HUES64 (cell line): ENCODE data around the gene ARHGAP8.

Source experiments
- H3K27ac ChIP-seq: 2 replicates; pipeline ENCODE4 v1.7.0; 2013; ENCODE audit warnings: low read depth, low read length, inconsistent platforms
- H3K27me3 ChIP-seq: 2 replicates; pipeline ENCODE4 v1.6.1; 2013; ENCODE audit warnings: mild to moderate bottlenecking, low read length; ENCODE audit not compliant: insufficient read depth
- H3K36me3 ChIP-seq: 2 replicates; pipeline ENCODE4 v1.6.1; 2013; ENCODE audit warnings: mild to moderate bottlenecking, low read length; ENCODE audit not compliant: insufficient read depth
- H3K4me1 ChIP-seq: 2 replicates; pipeline ENCODE4 v1.6.1; 2013; ENCODE audit warnings: mild to moderate bottlenecking, low read length, moderate library complexity; ENCODE audit not compliant: insufficient read depth
- H3K4me3 ChIP-seq: 2 replicates; pipeline ENCODE4 v1.5.1; 2013; ENCODE audit warnings: mild to moderate bottlenecking, low read length, moderate library complexity
- H3K9ac ChIP-seq: 2 replicates; pipeline ENCODE4 v1.6.1; 2013; ENCODE audit warnings: mild to moderate bottlenecking, low read depth, low read length
- H3K9me3 ChIP-seq: 2 replicates; pipeline ENCODE4 v1.6.1; 2013; ENCODE audit warnings: low read depth, low read length; ENCODE audit not compliant: insufficient read depth
- WGBS: fragments of 150-250, 120-280 bp; methylation state at CpG from one replicate; pipeline ENCODE4 v1.1.7; 2013; ENCODE audit warnings: missing lambda C conversion rate; 5-methylcytosine and 5-hydroxymethylcytosine counted together

ARHGAP8 gene

DNA sequence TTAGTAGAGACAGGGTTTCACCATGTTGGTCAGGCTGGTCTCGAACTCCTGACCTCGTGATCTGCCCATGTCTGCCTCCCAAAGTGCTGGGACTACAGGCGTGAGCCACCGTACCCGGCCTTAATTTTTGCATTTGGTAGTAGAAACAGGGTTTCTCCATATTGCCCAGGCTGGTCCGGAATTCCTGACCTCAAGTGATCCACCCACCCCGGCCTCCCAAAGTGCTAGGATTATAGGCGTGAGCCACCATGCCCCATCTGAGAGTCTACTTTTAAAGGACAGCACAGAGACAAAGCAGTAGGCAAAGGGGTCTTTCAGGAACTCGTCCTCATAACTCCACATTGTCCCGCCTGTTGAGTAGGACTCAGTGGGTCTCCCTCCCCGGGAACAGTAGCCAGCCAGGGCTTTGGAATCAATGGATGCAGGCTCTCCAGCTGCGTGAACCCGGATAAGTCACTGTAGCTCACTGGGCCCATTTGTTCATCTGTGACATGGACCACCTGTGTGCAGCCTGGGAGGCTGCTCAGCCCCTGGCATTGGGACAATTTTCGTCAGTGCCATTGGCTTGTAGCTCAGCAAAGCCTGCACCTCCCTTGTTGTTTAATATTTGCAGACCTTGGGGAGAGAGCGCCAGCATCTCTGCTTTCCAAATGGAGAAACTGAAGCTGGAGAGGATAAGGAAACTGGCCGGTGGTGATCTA is 86.1 kb downstream of the ARHGAP8 start:
- Histone ChIP-seq H3K9ac (no peak overlapping the region), H3K9me3 (peaks cover 15% of the 10 kb centered on the region; the same call in 1 of the 2 replicates), H3K4me3 (no peak overlapping the region), H3K36me3 (peaks cover 8% of the 10 kb centered on the region), H3K4me1 (0 out of 2 replicates have a peak, but pooled peaks cover 4% of the 10 kb centered on the region), H3K27ac (no peak overlapping the region), H3K27me3 (no peaks in the 10 kb centered on the region)
- WGBS, result 94% methylated on average over 16 of the region's 16 CpGs

DNA sequence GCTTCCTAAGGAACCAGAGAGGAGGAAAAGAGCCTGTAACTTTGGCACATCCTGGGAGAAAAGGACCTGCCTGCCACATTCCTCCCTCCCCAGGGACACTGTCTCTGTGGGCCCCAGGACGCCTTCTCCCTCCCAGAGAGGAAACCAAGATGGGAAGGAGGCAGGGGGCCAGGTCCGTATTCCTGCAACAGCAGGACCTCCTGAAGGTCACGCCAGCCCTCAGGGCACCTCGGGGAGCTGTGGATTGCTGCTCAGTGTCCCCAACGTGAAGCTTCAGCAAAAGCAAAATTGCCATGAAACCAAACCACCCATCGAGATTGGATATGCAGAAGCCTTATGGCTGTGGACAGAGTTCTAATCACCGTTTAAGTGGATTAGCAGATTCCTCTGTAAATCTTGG is 86.7 kb downstream of the ARHGAP8 start:
- H3K4me3 ChIP-seq, result no peak overlapping the region
- H3K9me3 ChIP-seq, result peaks cover 9% of the 10 kb centered on the region; the same call in 1 of the 2 replicates
- peaks cover 8% of the 10 kb centered on the region for H3K36me3 ChIP-seq
- no peaks in the 10 kb centered on the region for H3K27me3 ChIP-seq
- no peak overlapping the region for H3K27ac ChIP-seq
- H3K4me1 ChIP-seq, result 0 out of 2 replicates have a peak, but pooled peaks cover 4% of the 10 kb centered on the region
- no peak overlapping the region for H3K9ac ChIP-seq
- WGBS, result 84% methylated on average over 7 of the region's 7 CpGs

DNA sequence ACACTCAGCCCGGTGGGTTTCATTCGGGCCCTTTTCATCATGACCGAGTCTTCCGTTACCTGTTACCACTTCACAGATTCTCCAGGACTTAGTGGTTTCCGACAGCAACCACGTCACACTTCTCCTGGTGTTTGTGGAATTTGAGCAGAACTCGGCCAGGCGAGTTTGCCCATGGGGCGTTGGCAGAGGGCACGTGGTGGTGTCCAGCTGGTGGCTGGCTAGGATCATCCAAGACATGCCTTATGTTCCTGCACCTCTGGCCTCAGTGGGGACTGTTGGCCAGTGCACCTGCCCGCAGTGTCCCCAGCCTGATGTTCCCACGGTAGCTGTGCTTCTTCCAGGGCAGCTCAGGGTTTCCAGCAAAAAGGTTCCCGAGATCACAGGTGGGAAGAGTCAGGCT is 87.3 kb downstream of the ARHGAP8 start:
- H3K4me3 ChIP-seq, result no peak overlapping the region
- no peaks in the 10 kb centered on the region for H3K27me3 ChIP-seq
- peaks cover 3% of the 10 kb centered on the region; the same call in 1 of the 2 replicates for H3K9me3 ChIP-seq
- WGBS, result 92% methylated on average over 13 of the region's 13 CpGs
- 0 out of 2 replicates have a peak, but pooled peaks cover 4% of the 10 kb centered on the region for H3K4me1 ChIP-seq
- peaks cover 8% of the 10 kb centered on the region for H3K36me3 ChIP-seq
- H3K9ac ChIP-seq, result no peak overlapping the region
- no peak overlapping the region for H3K27ac ChIP-seq

DNA sequence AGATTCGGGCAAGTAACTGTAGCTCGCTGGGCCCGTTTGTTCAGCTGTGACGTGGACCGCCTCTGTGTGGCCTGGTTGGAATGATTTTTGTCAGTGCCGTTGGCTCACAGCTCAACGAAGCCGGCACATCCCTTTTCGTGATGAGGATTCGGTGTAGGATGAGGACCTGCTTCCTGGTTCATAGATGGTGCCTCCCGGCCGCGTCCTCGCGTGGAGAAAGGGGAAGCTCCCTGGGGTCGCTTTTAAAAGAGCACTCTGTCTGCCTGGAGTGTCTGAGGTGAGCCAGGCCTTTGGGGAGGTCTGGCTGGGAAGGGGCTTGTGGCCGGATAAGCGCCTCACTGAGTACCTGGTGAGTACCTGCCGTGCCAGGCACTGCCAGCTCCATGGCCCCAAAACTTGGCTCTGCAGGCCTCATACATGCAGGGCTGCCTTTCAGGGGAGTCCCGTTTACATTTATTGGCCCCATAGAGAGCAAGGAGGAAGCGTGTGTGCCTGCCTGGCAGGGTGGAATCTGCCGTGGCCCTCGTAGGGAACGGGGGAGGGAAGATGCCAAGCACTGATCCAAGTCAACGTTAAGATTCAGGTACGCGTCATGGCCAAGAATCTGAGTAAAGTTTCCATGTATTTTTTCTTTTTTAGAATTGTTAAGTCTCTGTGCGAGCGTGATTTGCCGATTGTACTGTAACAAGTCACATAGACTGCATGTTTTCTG is 88.4 kb downstream of the ARHGAP8 start:
- Histone ChIP-seq H3K4me3 (no peak overlapping the region), H3K27me3 (no peaks in the 10 kb centered on the region), H3K36me3 (peaks cover 6% of the 10 kb centered on the region; the same call in 1 of the 2 replicates), H3K9ac (no peak overlapping the region), H3K9me3 (no peaks in the 10 kb centered on the region), H3K4me1 (0 out of 2 replicates have a peak, but pooled peaks cover 4% of the 10 kb centered on the region), H3K27ac (no peak overlapping the region)
- WGBS, result 91% methylated on average over 30 of the region's 30 CpGs

DNA sequence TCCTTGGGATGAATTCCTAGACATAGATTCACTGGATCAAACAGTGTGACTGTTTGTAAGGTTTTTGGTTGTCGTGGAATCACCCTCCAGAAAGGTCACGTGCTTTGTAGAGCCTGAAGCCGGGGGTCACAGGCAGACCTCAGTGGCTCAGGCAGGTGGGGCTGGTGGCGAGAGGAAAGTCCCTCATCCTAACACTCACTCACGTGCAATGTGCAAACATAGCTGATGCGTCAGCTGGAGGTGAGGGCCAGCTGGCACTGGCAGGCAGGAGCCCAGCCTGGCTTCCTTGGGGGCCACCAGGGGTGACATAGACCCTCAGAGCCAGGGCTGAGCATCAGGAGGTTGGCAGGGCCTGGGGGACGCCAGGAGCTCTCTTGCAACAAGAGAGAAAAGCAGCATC is 90.0 kb downstream of the ARHGAP8 start:
- H3K27me3 ChIP-seq, result no peaks in the 10 kb centered on the region
- H3K9me3 ChIP-seq, result no peaks in the 10 kb centered on the region
- H3K36me3 ChIP-seq, result peaks cover 6% of the 10 kb centered on the region; the same call in 1 of the 2 replicates
- WGBS, result 93% methylated on average over 7 of the region's 7 CpGs
- H3K9ac ChIP-seq, result no peak overlapping the region
- H3K27ac ChIP-seq, result no peak overlapping the region
- H3K4me3 ChIP-seq, result no peak overlapping the region
- H3K4me1 ChIP-seq, result no peaks in the 10 kb centered on the region

DNA sequence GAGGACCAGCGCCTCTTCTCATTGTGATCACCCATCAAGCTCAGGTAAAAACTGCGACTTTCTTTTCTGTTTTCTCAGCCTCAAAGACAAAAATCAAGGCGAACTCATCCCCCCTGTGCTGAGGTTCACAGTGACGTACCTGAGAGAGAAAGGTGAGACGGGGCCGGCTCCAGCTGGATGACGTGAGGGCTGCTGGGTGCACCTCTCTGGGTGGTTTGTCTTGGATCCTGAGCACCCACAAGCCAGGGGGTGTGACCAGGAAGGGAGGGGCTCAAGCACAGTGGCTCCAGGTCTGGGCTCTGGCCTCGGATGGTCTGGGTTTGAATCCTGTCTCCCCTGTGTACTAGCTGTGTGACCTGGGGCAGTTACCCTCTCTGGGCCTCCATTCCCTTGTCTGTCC is 92.8 kb downstream of the ARHGAP8 start:
- no peaks in the 10 kb centered on the region for H3K27me3 ChIP-seq
- H3K9me3 ChIP-seq, result no peaks in the 10 kb centered on the region
- no peak overlapping the region for H3K27ac ChIP-seq
- H3K4me1 ChIP-seq, result no peaks in the 10 kb centered on the region
- H3K4me3 ChIP-seq, result no peak overlapping the region
- no peak overlapping the region for H3K9ac ChIP-seq
- no peaks in the 10 kb centered on the region for H3K36me3 ChIP-seq
- WGBS, result 93% methylated on average over 8 of the region's 8 CpGs

DNA sequence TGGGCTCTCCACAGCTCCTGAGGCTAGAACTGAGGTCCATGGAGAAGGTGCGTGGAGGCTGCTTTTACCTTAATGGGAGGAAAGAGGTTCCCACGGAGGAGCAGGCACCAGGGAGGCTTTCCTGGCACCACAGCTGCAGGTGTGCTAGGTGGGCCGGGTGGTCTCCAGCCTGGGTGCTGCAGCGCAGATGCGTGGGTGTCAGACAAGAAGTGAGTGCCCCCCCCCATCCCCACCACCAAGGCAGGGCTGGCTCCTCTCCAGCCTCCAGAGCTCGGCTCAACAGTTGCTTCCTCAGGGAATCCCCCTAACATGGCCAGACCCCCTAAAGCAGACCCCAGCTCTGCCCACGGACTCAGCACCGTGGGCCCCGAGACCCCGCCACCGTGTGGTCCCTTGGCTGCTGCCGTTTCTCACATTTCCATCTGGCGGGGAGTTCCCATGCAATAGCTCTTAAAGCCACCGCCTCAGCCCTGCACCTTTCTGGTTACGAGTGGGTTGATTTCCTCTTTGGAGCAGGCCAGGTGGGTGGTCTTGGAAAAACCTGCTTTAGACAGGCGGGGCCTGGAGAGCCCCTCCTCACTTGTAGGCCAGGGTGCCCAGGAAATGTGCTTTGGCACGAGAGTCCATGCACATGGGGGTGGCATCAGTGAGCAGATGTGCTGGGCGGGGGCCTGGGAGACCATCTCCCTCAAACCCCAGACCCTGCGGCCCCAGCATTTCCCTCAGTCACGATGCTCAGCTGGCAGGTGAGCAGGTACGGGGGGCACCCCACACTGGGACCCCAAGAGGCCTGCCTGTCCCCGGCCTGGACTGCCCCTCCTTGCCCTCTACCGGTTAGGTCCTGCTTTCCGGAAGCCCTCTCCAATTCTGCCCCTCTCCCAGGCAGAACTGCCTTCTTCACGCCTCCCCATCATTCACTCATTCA is 93.7 kb downstream of the ARHGAP8 start:
- no peaks in the 10 kb centered on the region for H3K27me3 ChIP-seq

DNA sequence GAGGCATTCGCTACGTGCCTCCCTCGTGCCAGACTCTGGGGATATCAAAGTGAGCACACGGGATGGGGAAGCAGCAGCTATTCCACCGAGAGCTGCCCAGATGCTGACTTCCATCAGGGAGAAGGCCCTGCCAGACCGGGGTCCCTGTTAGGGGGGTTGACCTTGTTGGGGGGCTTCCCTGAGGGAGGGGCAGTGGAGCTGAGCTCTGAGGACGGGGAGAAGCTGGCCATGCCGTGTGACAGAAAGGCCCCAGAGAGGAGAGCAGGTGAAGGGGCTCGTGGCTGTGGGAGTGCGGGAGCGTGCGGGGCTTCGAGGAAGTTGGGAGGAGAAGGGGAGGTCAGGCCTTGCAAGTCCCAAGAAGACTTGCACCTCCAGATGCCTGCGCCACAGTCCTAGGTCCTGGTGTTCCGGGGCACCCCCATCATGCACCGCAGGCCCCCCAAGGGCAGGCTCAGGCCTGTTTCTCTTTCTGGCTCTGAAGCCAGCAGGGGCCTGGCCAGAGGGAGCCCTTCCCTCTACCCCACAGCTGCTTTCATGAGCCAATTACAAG is 94.4 kb downstream of the ARHGAP8 start:
- Histone ChIP-seq H3K9me3 (no peaks in the 10 kb centered on the region), H3K27ac (no peak overlapping the region), H3K27me3 (no peaks in the 10 kb centered on the region), H3K4me1 (no peaks in the 10 kb centered on the region), H3K4me3 (no peak overlapping the region), H3K36me3 (no peaks in the 10 kb centered on the region), H3K9ac (no peak overlapping the region)
- WGBS, result 94% methylated on average over 16 of the region's 16 CpGs

More for the DNA sequence above, 93.7 kb downstream of the ARHGAP8 start:
- no peaks in the 10 kb centered on the region for H3K36me3 ChIP-seq
- no peak overlapping the region for H3K4me3 ChIP-seq
- no peak overlapping the region for H3K27ac ChIP-seq
- no peak overlapping the region for H3K9ac ChIP-seq
- WGBS, result 95% methylated on average over 25 of the region's 25 CpGs
- no peaks in the 10 kb centered on the region for H3K4me1 ChIP-seq
- H3K9me3 ChIP-seq, result no peaks in the 10 kb centered on the region

DNA sequence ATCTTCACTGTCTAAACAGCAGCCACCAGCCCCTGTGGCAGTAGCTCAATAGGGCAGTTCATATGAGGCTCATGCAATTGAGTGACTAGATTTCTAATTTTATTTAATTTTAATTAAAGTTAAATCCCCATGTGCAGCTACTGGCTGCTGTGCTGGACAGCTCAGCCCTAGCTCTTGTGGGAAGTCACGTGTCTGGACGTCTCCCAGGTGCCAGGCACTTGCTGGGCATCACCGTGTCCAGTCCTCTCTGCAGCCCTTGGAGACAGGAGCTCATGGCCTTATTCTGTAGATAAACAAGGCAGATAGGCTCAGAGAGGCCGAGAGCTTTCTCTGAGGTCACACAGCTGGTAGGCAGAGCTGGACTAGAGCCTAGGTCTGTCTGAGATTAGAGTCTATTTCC is 95.0 kb downstream of the ARHGAP8 start:
- H3K4me1 ChIP-seq, result no peaks in the 10 kb centered on the region
- no peak overlapping the region for H3K27ac ChIP-seq
- H3K9ac ChIP-seq, result no peak overlapping the region
- no peaks in the 10 kb centered on the region for H3K36me3 ChIP-seq
- no peaks in the 10 kb centered on the region for H3K9me3 ChIP-seq
- no peaks in the 10 kb centered on the region for H3K27me3 ChIP-seq
- no peak overlapping the region for H3K4me3 ChIP-seq
- 81% methylated on average over 4 of the region's 4 CpGs for WGBS

DNA sequence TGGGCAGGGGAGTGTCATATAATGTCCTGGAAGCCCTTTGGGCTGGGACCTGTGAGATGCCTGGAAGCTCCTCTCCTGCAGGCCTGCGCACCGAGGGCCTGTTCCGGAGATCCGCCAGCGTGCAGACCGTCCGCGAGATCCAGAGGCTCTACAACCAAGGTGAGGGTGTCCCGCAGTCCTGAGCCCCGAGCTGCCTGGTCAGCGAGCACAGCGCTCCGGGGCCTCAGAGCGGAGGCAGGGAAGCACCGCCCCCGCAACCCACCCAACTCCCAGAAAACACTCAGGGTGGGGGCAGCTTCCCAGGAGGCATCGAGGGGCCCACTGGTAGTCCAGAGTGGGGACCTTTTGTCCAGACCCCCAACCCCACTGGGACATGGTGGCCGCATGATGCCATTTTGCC is 95.5 kb downstream of the ARHGAP8 start:
- Histone ChIP-seq H3K36me3 (no peaks in the 10 kb centered on the region), H3K27me3 (no peaks in the 10 kb centered on the region), H3K4me3 (no peak overlapping the region), H3K9me3 (no peaks in the 10 kb centered on the region), H3K27ac (no peak overlapping the region), H3K9ac (no peak overlapping the region), H3K4me1 (no peaks in the 10 kb centered on the region)
- WGBS, result 96% methylated on average over 18 of the region's 18 CpGs
